SK-N-SH (cell line): ENCODE results near the gene ACAP2. TPM values are rescaled to one million over a fixed set of nuclear protein-coding genes. Genes with fewer than 3 reads are reported as not detected.

Experiments
- CTCF ChIA-PET: fragments of 300-600, 350-600 bp; formaldehyde crosslinking; extraction: SDS; loops from one replicate; lab custom pipeline; 2021; lab: Yijun Ruan, JAX
- POLR2A ChIA-PET: fragments of 350-600 bp; sonication (Branson Sonifier 250); formaldehyde crosslinking; extraction: SDS; loops from one replicate; lab custom pipeline; 2020; ENCODE audit warnings: antibody characterized with exemption, inconsistent platforms; lab: Yijun Ruan, JAX
- DNase-seq: peaks from one replicate; pipeline ENCODE4 v3.0.0; 2012
- H2AFZ ChIP-seq: fragments of 200-600 bp; sonication (generic); 2 replicates; pipeline ENCODE4 v1.8.1; 2016; ENCODE audit warnings: antibody characterized with exemption, mild to moderate bottlenecking, low read depth
- H3F3A ChIP-seq: fragments of 200-600 bp; sonication (generic); replicated peaks from 2 replicates; pipeline ENCODE3; 2016; ENCODE audit warnings: antibody characterized with exemption, mild to moderate bottlenecking; ENCODE audit not compliant: insufficient read depth
- H3K27ac ChIP-seq, 2 experiments: fragments of 200-500 bp in 1 of 2; fragments of 200-600 bp in 1 of 2; sonication (Bioruptor generic) in 1 of 2; sonication (generic), shearing (Covaris generic) in 1 of 2; 2 replicates each; pipeline versions ENCODE4 v1.5.1 to v1.6.1; 2014 to 2016; ENCODE audit warnings: low read depth in 2 of 2, inconsistent platforms in 1 of 2, low read length in 1 of 2, mild to moderate bottlenecking in 1 of 2, mixed read lengths in 1 of 2
- H3K27me3 ChIP-seq: fragments of 200-600 bp; sonication (generic), shearing (Covaris generic); 2 replicates; pipeline ENCODE4 v1.6.1; 2016; ENCODE audit warnings: mixed run types; ENCODE audit not compliant: insufficient read depth
- H3K36me3 ChIP-seq, 2 experiments: fragments of 200-500 bp in 1 of 2; fragments of 200-600 bp in 1 of 2; sonication (Bioruptor generic) in 1 of 2; sonication (generic) in 1 of 2; replicated peaks in 1 of 2; 2 replicates each; pipeline versions ENCODE3 to v1.5.1; 2014 to 2016; ENCODE audit warnings: low read length in 1 of 2, mild to moderate bottlenecking in 1 of 2; ENCODE audit not compliant: insufficient read depth in 2 of 2, control insufficient read depth in 1 of 2
- H3K4me1 ChIP-seq, 2 experiments: fragments of 200-500 bp in 1 of 2; fragments of 200-600 bp in 1 of 2; sonication (Bioruptor generic) in 1 of 2; sonication (generic), shearing (Covaris generic) in 1 of 2; 2 replicates each; pipeline versions ENCODE4 v1.5.1 to v1.6.1; 2014 to 2016; ENCODE audit warnings: low read depth in 1 of 2, low read length in 1 of 2, mixed run types in 1 of 2; ENCODE audit not compliant: insufficient read depth in 2 of 2, control insufficient read depth in 1 of 2
- H3K4me2 ChIP-seq: fragments of 200-600 bp; sonication (generic), shearing (Covaris generic); 2 replicates; pipeline ENCODE4 v1.6.1; 2017; ENCODE audit warnings: mixed run types
- H3K4me3 ChIP-seq, 2 experiments: fragments of 200-500 bp in 1 of 2; fragments of 200-600 bp in 1 of 2; sonication (Bioruptor generic) in 1 of 2; sonication (generic), shearing (Covaris generic) in 1 of 2; 2 replicates each; pipeline versions ENCODE4 v1.5.1 to v1.8.1; 2014 to 2016; ENCODE audit warnings: low read depth in 2 of 2, inconsistent platforms in 1 of 2, low read length in 1 of 2, mild to moderate bottlenecking in 1 of 2, mixed read lengths in 1 of 2, moderate library complexity in 1 of 2
- H3K79me2 ChIP-seq: fragments of 200-600 bp; sonication (generic); 2 replicates; pipeline ENCODE4 v1.8.1; 2017; ENCODE audit warnings: mild to moderate bottlenecking; ENCODE audit not compliant: insufficient read depth
- H3K9ac ChIP-seq: fragments of 200-600 bp; sonication (generic); 2 replicates; pipeline ENCODE4 v1.6.1; 2017; ENCODE audit warnings: mixed run types
- H3K9me2 ChIP-seq: fragments of 200-600 bp; sonication (generic); 2 replicates; pipeline ENCODE4 v1.6.1; 2017; ENCODE audit warnings: mixed run types
- H3K9me3 ChIP-seq: fragments of 200-600 bp; sonication (generic); 2 replicates; pipeline ENCODE4 v1.6.1; 2017; ENCODE audit warnings: mixed run types, mild to moderate bottlenecking, moderate library complexity
- H4K20me1 ChIP-seq: fragments of 200-600 bp; sonication (generic); 2 replicates; pipeline ENCODE4 v1.6.1; 2017; ENCODE audit warnings: mild to moderate bottlenecking, mixed run types; ENCODE audit not compliant: insufficient read depth
- FOSL2 ChIP-seq: IDR thresholded peaks from 2 replicates; pipeline ENCODE4 v1.4.0; 2012; ENCODE audit warnings: low read depth, mild to moderate bottlenecking, moderate library complexity, borderline replicate concordance
- FOXJ3 ChIP-seq: sonication (generic); formaldehyde crosslinking; IDR thresholded peaks from 2 replicates; pipeline ENCODE4 v1.5.1; 2020; ENCODE audit warnings: mild to moderate bottlenecking, missing genetic modification reagents
- FOXM1 ChIP-seq: IDR thresholded peaks from 2 replicates; pipeline ENCODE4 v1.4.0; 2012; ENCODE audit warnings: low read depth, mild to moderate bottlenecking
- IRF3 ChIP-seq: fragments of 150-350 bp; IDR thresholded peaks from 2 replicates; pipeline ENCODE4 v1.6.1; 2016; ENCODE audit warnings: mild to moderate bottlenecking, low read depth, low read length
- JUND ChIP-seq: IDR thresholded peaks from 2 replicates; pipeline ENCODE4 v1.4.0; 2012
- MXI1 ChIP-seq: IDR thresholded peaks from 2 replicates; pipeline ENCODE4 v1.6.1; 2012; ENCODE audit warnings: mild to moderate bottlenecking, low read depth, low read length, improper control_type of control experiment
- NRF1 ChIP-seq: IDR thresholded peaks from 2 replicates; pipeline ENCODE4 v1.6.1; 2012; ENCODE audit warnings: low read depth, mild to moderate bottlenecking, low read length
- RAD21 ChIP-seq: IDR thresholded peaks from 2 replicates; pipeline ENCODE4 v1.6.1; 2012; ENCODE audit warnings: mild to moderate bottlenecking, low read length
- RXRA ChIP-seq: IDR thresholded peaks from 2 replicates; pipeline ENCODE4 v1.4.0; 2012; ENCODE audit warnings: low read depth, mild to moderate bottlenecking, borderline replicate concordance
- SIN3A ChIP-seq: IDR thresholded peaks from 2 replicates; pipeline ENCODE4 v1.6.1; 2012; ENCODE audit warnings: low read depth, mild to moderate bottlenecking, low read length, moderate library complexity, borderline replicate concordance
- SMC3 ChIP-seq: IDR thresholded peaks from 2 replicates; pipeline ENCODE4 v1.6.1; 2012; ENCODE audit warnings: low read depth, low read length, improper control_type of control experiment
- YY1 ChIP-seq: IDR thresholded peaks from 2 replicates; pipeline ENCODE4 v1.4.0; 2012; ENCODE audit warnings: low read depth, mild to moderate bottlenecking
- WGBS: methylation state at CpG from one replicate; pipeline ENCODE4 v1.1.6; 2017; ENCODE audit warnings: low lambda C conversion rate; 5-methylcytosine and 5-hydroxymethylcytosine counted together
- polyA plus RNA-seq, 3 experiments: library from polyadenylated mRNA; depleted of rRNA; stranded (reverse); fragments of >200 nt; gene quantifications; 2 replicates each; pipeline ENCODE4 v1.2.3, GENCODE V29; 2012
- TF ChIP-seq, protein P1 (sequence below): fragments of 200-600 bp; sonication (generic); IDR thresholded peaks from 2 replicates; pipeline ENCODE4 v1.6.1; 2017; ENCODE audit warnings: antibody characterized with exemption, mild to moderate bottlenecking, moderate library complexity
- TF ChIP-seq, protein P2 (sequence below): IDR thresholded peaks from 2 replicates; pipeline ENCODE4; 2012

The ACAP2 gene
- polyA plus RNA-seq, 1 of the 3 experiments (the other 2 are of a cell fraction) = 6.8 TPM

- Histone ChIP-seq H3K27me3 (no peaks in the 10 kb centered on the region), H3K79me2 (peaks cover 59% of the 10 kb centered on the region), H3K27ac (no peak overlapping the region), H3K4me3 (no peak overlapping the region), H2AFZ (no peak overlapping the region), H3K36me3 (peaks cover 0 to 9% of the 10 kb centered on the region in 2 experiments), H3K9me3 (no peaks in the 10 kb centered on the region), H3K9me2 (no peaks in the 10 kb centered on the region), H3K9ac (no peak overlapping the region), H3F3A (peaks cover 2% of the 10 kb centered on the region), H3K4me1 (peaks cover 0 to 2% of the 10 kb centered on the region in 2 experiments; a peak in 1 of 4 replicates), H3K4me2 (no peak overlapping the region), H4K20me1 (0 out of 2 replicates have a peak, but pooled peaks cover 16% of the 10 kb centered on the region)
- ChIA-PET CTCF (no interaction called here), POLR2A (no interaction called here)
- DNase-seq = no peak
- 92% methylated on average over 7 of the region's 7 CpGs for WGBS
- TF ChIP-seq RAD21 = no peak
- TF ChIP-seq, protein P1, sequence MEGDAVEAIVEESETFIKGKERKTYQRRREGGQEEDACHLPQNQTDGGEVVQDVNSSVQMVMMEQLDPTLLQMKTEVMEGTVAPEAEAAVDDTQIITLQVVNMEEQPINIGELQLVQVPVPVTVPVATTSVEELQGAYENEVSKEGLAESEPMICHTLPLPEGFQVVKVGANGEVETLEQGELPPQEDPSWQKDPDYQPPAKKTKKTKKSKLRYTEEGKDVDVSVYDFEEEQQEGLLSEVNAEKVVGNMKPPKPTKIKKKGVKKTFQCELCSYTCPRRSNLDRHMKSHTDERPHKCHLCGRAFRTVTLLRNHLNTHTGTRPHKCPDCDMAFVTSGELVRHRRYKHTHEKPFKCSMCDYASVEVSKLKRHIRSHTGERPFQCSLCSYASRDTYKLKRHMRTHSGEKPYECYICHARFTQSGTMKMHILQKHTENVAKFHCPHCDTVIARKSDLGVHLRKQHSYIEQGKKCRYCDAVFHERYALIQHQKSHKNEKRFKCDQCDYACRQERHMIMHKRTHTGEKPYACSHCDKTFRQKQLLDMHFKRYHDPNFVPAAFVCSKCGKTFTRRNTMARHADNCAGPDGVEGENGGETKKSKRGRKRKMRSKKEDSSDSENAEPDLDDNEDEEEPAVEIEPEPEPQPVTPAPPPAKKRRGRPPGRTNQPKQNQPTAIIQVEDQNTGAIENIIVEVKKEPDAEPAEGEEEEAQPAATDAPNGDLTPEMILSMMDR = no peak
- no peak for TF ChIP-seq FOXJ3
- no peak for TF ChIP-seq MXI1
- TF ChIP-seq RXRA = no peak
- TF ChIP-seq JUND = no peak
- no peak for TF ChIP-seq SIN3A
- no peak for TF ChIP-seq YY1
- TF ChIP-seq, protein P2, sequence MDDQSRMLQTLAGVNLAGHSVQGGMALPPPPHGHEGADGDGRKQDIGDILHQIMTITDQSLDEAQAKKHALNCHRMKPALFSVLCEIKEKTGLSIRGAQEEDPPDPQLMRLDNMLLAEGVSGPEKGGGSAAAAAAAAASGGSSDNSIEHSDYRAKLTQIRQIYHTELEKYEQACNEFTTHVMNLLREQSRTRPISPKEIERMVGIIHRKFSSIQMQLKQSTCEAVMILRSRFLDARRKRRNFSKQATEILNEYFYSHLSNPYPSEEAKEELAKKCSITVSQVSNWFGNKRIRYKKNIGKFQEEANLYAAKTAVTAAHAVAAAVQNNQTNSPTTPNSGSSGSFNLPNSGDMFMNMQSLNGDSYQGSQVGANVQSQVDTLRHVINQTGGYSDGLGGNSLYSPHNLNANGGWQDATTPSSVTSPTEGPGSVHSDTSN = no peak
- no peak for TF ChIP-seq FOXM1
- TF ChIP-seq SMC3 = no peak
- TF ChIP-seq IRF3 = no peak
- TF ChIP-seq, all 33 proteins: peak for 0
Measured at GRCh38 chr3:195394024-195394423, 48.8 kb downstream of the ACAP2 start.

DNA sequence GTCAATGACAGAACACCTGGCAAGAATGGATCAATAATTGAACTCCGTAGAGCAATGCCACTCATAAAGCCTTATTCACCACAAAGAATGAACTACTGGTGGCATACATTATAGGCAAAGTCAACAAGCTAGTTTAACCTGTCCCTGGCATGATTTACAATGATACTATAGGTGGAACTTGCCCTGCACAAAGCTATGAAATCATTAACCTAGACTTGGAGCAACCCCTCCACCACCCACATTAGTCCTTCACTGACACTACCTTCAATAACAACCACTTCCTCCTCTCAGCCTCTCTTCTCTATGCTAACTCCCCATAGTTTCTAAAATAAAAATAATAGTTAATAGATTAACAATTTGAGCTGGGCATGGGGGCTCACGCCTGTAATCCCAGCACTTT, 54.4 kb downstream of the ACAP2 start:
- H3K27me3 ChIP-seq = no peaks in the 10 kb centered on the region
- no peaks in the 10 kb centered on the region for H3K9me3 ChIP-seq
- peaks cover 0 to 15% of the 10 kb centered on the region in 2 experiments for H3K36me3 ChIP-seq
- 0 out of 2 replicates have a peak, but pooled peaks cover 3% of the 10 kb centered on the region for H4K20me1 ChIP-seq
- no peaks in the 10 kb centered on the region for H3F3A ChIP-seq
- H3K4me2 ChIP-seq = no peak overlapping the region
- ChIA-PET CTCF (interaction anchor here (0.7 kb wide), 1 partner anchor 27 kb away, joined by 3 read pairs; no protein-coding TSS in a partner anchor), POLR2A (no interaction called here)
- H3K4me1 ChIP-seq = no peaks in the 10 kb centered on the region; a peak in 2 of 4 replicates
- H3K4me3 ChIP-seq = no peak overlapping the region
- H3K79me2 ChIP-seq = peaks cover 9% of the 10 kb centered on the region; the same call in 1 of the 2 replicates
- H3K9me2 ChIP-seq = no peaks in the 10 kb centered on the region
- no peak overlapping the region for H3K27ac ChIP-seq
- no peak overlapping the region for H3K9ac ChIP-seq
- no peak for DNase-seq
- no peak overlapping the region for H2AFZ ChIP-seq
- no peak for TF ChIP-seq SIN3A
- TF ChIP-seq NRF1 = no peak
- no peak for TF ChIP-seq FOSL2
- WGBS = 92% methylated on average over 2 of the region's 2 CpGs
